Measurements from ENCODE around the gene P2RY12. TPM values are rescaled to one million over a fixed set of nuclear protein-coding genes. Genes with fewer than 3 reads are reported as not detected.

P2RY12 gene
- total and polyA plus RNA-seq, 2 donors (not counting 1 experiment from before 2014, with no cell fraction given): 0.34 to 2.5 TPM

- no peak overlapping the region for H3K9ac ChIP-seq (ENCODE audit: insufficient read depth, low read length)
- peak in 1 of 2 donors; percentile 54 for DNase-seq (ENCODE audit: low read depth in 2 of 2)
- H4K20me1 ChIP-seq (ENCODE audit: control insufficient read depth, extremely low read depth, insufficient read depth, low read length): no peaks in the 10 kb centered on the region
- no peaks in the 10 kb centered on the region for H3K27me3 ChIP-seq (ENCODE audit: control insufficient read depth, insufficient read depth, low read length)
- H3K27ac ChIP-seq (ENCODE audit: insufficient read depth, low read length): no peak overlapping the region
- TF ChIP-seq, protein P1, sequence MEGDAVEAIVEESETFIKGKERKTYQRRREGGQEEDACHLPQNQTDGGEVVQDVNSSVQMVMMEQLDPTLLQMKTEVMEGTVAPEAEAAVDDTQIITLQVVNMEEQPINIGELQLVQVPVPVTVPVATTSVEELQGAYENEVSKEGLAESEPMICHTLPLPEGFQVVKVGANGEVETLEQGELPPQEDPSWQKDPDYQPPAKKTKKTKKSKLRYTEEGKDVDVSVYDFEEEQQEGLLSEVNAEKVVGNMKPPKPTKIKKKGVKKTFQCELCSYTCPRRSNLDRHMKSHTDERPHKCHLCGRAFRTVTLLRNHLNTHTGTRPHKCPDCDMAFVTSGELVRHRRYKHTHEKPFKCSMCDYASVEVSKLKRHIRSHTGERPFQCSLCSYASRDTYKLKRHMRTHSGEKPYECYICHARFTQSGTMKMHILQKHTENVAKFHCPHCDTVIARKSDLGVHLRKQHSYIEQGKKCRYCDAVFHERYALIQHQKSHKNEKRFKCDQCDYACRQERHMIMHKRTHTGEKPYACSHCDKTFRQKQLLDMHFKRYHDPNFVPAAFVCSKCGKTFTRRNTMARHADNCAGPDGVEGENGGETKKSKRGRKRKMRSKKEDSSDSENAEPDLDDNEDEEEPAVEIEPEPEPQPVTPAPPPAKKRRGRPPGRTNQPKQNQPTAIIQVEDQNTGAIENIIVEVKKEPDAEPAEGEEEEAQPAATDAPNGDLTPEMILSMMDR (conservative IDR thresholded peaks at IDR 0.05 in 1 of 2, IDR thresholded peaks at IDR 0.05 in 1 of 2; ENCODE audit: low read depth in 1 of 2, low read length in 2 of 2): peak in 1 of 2 donors; percentile 47
- no peak for TF ChIP-seq EZH2 (IDR thresholded peaks at IDR 0.05; ENCODE audit: low read length, missing control alignments)
- H2AFZ ChIP-seq (ENCODE audit: low read length): peak overlapping the region; percentile 30
- no peak overlapping the region for H3K4me2 ChIP-seq (ENCODE audit: extremely low read depth, insufficient read depth, low read length)
- H3K9me3 ChIP-seq (ENCODE audit: control insufficient read depth, insufficient read depth, low read depth, low read length): no peaks in the 10 kb centered on the region
- H3K4me1 ChIP-seq (ENCODE audit: control insufficient read depth, extremely low read depth, insufficient read depth, low read length): peaks cover 5% of the 10 kb centered on the region
- H3K4me3 ChIP-seq (replicated peaks in 1 of 4; ENCODE audit: control extremely low read depth in 1 of 4, insufficient read depth in 1 of 4, low read depth in 3 of 4, low read length in 4 of 4): no peak overlapping the region
- no peaks in the 10 kb centered on the region for H3K79me2 ChIP-seq (ENCODE audit: control insufficient read depth, insufficient read depth, low read length)
- H3K36me3 ChIP-seq (ENCODE audit: control insufficient read depth, insufficient read depth, low read length): no peaks in the 10 kb centered on the region
These were observed 56.9 kb downstream of the P2RY12 start for GRCh38 chr3:151327571-151328198.

DNA sequence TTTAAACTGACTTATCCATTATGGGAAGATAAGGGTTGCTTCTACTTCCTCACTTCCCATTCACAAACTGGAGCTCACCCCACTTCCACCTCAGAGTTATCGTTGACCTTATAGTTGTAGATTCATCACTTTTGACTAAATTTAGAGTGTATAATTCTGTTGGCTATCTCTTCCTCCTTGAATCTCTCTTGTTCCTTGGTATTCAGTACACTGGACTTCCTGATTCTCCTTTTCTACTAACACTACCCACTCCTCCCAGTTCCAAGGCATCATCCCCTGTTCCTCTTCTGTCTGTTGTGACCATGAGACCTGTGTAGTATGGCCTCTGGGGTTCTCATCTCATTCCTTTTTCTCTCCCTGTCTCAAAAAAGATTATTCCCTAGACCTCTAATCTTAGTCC, 62.0 kb downstream of the P2RY12 start:
- Histone ChIP-seq H3K4me1 (ENCODE audit: control insufficient read depth, extremely low read depth, insufficient read depth, low read length) (peaks cover 20% of the 10 kb centered on the region), H3K9ac (ENCODE audit: insufficient read depth, low read length) (no peak overlapping the region), H3K27ac (ENCODE audit: insufficient read depth, low read length) (no peak overlapping the region), H3K4me2 (ENCODE audit: extremely low read depth, insufficient read depth, low read length) (no peak overlapping the region), H4K20me1 (ENCODE audit: control insufficient read depth, extremely low read depth, insufficient read depth, low read length) (no peaks in the 10 kb centered on the region), H3K79me2 (ENCODE audit: control insufficient read depth, insufficient read depth, low read length) (no peaks in the 10 kb centered on the region), H3K9me3 (ENCODE audit: control insufficient read depth, insufficient read depth, low read depth, low read length) (no peaks in the 10 kb centered on the region), H2AFZ (ENCODE audit: low read length) (no peak overlapping the region), H3K36me3 (ENCODE audit: control insufficient read depth, insufficient read depth, low read length) (no peaks in the 10 kb centered on the region), H3K4me3 (replicated peaks in 1 of 4; ENCODE audit: control extremely low read depth in 1 of 4, insufficient read depth in 1 of 4, low read depth in 3 of 4, low read length in 4 of 4) (no peak overlapping the region), H3K27me3 (ENCODE audit: control insufficient read depth, insufficient read depth, low read length) (no peaks in the 10 kb centered on the region)
- no peak for TF ChIP-seq EZH2 (IDR thresholded peaks at IDR 0.05; ENCODE audit: low read length, missing control alignments)
- TF ChIP-seq, protein P1 (conservative IDR thresholded peaks at IDR 0.05 in 1 of 2, IDR thresholded peaks at IDR 0.05 in 1 of 2; ENCODE audit: low read depth in 1 of 2, low read length in 2 of 2): no peak
- DNase-seq (ENCODE audit: low read depth in 2 of 2): no peak

- peaks cover 18% of the 10 kb centered on the region for H3K4me1 ChIP-seq (ENCODE audit: control insufficient read depth, extremely low read depth, insufficient read depth, low read length)
- H2AFZ ChIP-seq (ENCODE audit: low read length): no peak overlapping the region
- H3K9ac ChIP-seq (ENCODE audit: insufficient read depth, low read length): no peak overlapping the region
- no peaks in the 10 kb centered on the region for H3K79me2 ChIP-seq (ENCODE audit: control insufficient read depth, insufficient read depth, low read length)
- no peak overlapping the region for H3K4me3 ChIP-seq (replicated peaks in 1 of 4; ENCODE audit: control extremely low read depth in 1 of 4, insufficient read depth in 1 of 4, low read depth in 3 of 4, low read length in 4 of 4)
- H3K27me3 ChIP-seq (ENCODE audit: control insufficient read depth, insufficient read depth, low read length): no peaks in the 10 kb centered on the region
- H3K36me3 ChIP-seq (ENCODE audit: control insufficient read depth, insufficient read depth, low read length): no peaks in the 10 kb centered on the region
- TF ChIP-seq EZH2 (IDR thresholded peaks at IDR 0.05; ENCODE audit: low read length, missing control alignments): no peak
- TF ChIP-seq, protein P1 (conservative IDR thresholded peaks at IDR 0.05 in 1 of 2, IDR thresholded peaks at IDR 0.05 in 1 of 2; ENCODE audit: low read depth in 1 of 2, low read length in 2 of 2): no peak
- no peaks in the 10 kb centered on the region for H3K9me3 ChIP-seq (ENCODE audit: control insufficient read depth, insufficient read depth, low read depth, low read length)
- H3K4me2 ChIP-seq (ENCODE audit: extremely low read depth, insufficient read depth, low read length): no peak overlapping the region
- no peak overlapping the region for H3K27ac ChIP-seq (ENCODE audit: insufficient read depth, low read length)
- DNase-seq (ENCODE audit: low read depth in 2 of 2): no peak
- no peaks in the 10 kb centered on the region for H4K20me1 ChIP-seq (ENCODE audit: control insufficient read depth, extremely low read depth, insufficient read depth, low read length)
These were observed 63.0 kb downstream of the P2RY12 start for GRCh38 chr3:151321526-151321925.

All from fibroblast of lung (primary cell).